HG02870 (cell line): ENCODE data around the gene GRIP1.
A peak's percentile ranks its signal among the peaks of the same experiment; 100 is the strongest.

Experiments used
- ATAC-seq: cut with Tn5 transposase; IDR thresholded peaks from one replicate; pipeline ENCODE4 v1.9.1; 2021; ENCODE audit warnings: mild to moderate bottlenecking, moderate library complexity; ENCODE audit not compliant: unreplicated experiment

GRIP1 gene

GRCh38 chr12:66694666-66695613 is 16.1 kb upstream of the GRIP1 start:
- no peak for ATAC-seq

- ATAC-seq, result peak; percentile 64
These were observed 15.1 kb upstream of the GRIP1 start for GRCh38 chr12:66693901-66694513.

- no peak for ATAC-seq
These were observed 14.1 kb upstream of the GRIP1 start for GRCh38 chr12:66692986-66693385.

- ATAC-seq, result no peak
These were observed 13.3 kb upstream of the GRIP1 start for GRCh38 chr12:66692170-66692569.

- peak; percentile 72 for ATAC-seq
These were observed 10.1 kb upstream of the GRIP1 start for GRCh38 chr12:66688846-66689439.

GRCh38 chr12:66684222-66684621 is 5.3 kb upstream of the GRIP1 start:
- no peak for ATAC-seq

- ATAC-seq, result no peak
These were observed 4.9 kb upstream of the GRIP1 start for GRCh38 chr12:66683822-66684221.

- ATAC-seq, result peak; percentile 66
These were observed 4.2 kb upstream of the GRIP1 start for GRCh38 chr12:66683073-66683472.

- ATAC-seq, result no peak
These were observed 697 bp upstream of the GRIP1 start for GRCh38 chr12:66679461-66680084.

GRCh38 chr12:66676241-66676640 is 2.6 kb downstream of the GRIP1 start:
- no peak for ATAC-seq

GRCh38 chr12:66674495-66675122 is 4.3 kb downstream of the GRIP1 start:
- ATAC-seq, result peak; percentile 55

- ATAC-seq, result no peak
These were observed 9.3 kb downstream of the GRIP1 start for GRCh38 chr12:66669541-66669940.

GRCh38 chr12:66668311-66668710 is 10.6 kb downstream of the GRIP1 start:
- no peak for ATAC-seq

- no peak for ATAC-seq
These were observed 11.0 kb downstream of the GRIP1 start for GRCh38 chr12:66667906-66668305.

GRCh38 chr12:66666481-66666880 is 12.4 kb downstream of the GRIP1 start:
- no peak for ATAC-seq

GRCh38 chr12:66665435-66665985 is 13.4 kb downstream of the GRIP1 start:
- ATAC-seq, result no peak

GRCh38 chr12:66664076-66664475 is 14.8 kb downstream of the GRIP1 start:
- ATAC-seq, result no peak

GRCh38 chr12:66663611-66664010 is 15.3 kb downstream of the GRIP1 start:
- ATAC-seq, result no peak

GRCh38 chr12:66662729-66663128 is 16.1 kb downstream of the GRIP1 start:
- no peak for ATAC-seq

- no peak for ATAC-seq
These were observed 16.7 kb downstream of the GRIP1 start for GRCh38 chr12:66662179-66662578.

GRCh38 chr12:66661357-66661756 is 17.5 kb downstream of the GRIP1 start:
- ATAC-seq, result no peak
